Stimulated activated CD4-positive, alpha-beta T cell treated with anti-CD3 and anti-CD28 coated beads, Interleukin-2, amount 100 ng/mL, for 24 hours (primary cell): ENCODE measurements around the gene SFRP5.

ENCODE experiments used
- DNase-seq, 2 donors: peaks; one replicate each; pipeline ENCODE4 v3.0.0-alpha.2; 2020

Gene SFRP5

GRCh38 chr10:97734021-97734420, 37.8 kb downstream of the SFRP5 start:
- DNase-seq: no peak

DNA sequence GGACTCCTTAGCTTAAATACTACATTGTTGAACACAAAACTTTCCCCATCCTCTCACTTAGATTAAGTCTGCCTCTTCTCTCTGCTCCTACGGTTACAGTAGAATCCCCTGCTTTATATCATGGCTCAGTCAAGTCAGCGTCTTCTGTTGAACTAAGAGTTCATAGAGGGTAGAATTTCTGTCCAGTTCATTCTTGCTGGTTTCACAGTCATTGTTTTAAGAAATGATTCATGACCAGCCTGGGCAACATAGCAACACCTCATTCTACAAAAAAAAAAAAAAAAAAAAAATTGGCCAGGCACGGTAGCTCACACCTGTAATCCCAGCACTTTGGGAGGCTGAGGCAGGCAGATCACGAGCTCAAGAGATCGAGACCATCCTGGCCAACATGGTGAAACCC, 38.5 kb downstream of the SFRP5 start:
- no peak for DNase-seq

- DNase-seq: no peak
Observed at GRCh38 chr10:97732052-97732359, 39.8 kb downstream of the SFRP5 start.

DNA sequence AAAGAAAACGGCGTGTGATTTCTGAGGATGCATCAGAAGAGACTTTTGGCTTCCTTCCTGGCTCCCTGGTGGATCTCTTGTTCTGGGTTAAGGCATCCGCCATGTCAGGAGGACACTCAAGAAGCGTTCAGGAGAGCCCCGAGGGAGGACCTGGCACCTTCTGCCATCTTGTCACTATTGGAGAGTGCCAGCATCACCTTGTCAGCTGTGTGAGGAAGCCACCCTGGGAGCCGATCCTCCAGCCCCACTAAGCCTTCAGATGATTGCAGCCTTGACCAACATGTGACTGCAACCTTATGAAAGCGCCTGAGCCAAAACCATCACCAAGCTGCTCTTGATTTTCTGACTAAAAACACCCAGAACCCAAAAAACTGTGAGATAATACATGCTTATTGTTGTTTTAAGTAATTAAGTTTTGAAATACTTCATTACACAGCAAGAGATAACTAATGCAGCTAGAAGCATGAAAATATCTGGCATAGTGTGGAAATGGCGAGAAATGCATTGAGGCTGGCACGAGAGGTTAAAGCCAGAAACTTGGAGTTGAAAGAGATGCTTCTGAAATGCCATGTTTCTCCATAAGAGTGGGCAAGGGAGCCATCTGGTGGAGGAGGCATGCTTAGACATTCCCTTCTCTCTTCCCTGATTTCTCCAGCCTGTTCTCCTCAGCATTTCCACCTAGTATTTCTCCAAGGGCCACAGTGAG, 40.3 kb downstream of the SFRP5 start:
- peak; percentile 54 to 67 for DNase-seq

DNA sequence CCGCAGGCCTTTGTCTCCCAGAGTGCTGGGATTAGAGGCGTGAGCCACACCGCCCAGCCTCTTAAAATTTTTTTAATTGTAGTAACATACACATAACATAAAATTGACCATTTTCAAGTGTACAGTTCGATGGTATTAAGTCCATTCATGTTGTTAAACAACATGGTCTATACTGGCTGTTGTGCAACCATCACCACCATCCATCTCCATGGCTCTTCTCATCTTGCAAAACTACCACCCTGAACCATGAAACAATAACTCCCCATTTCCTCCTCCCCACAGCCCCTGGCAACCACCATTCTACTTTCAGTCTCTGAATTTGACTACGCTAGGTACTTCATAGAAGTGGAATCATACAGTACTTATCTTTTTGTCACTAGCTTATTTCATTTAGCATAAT, 42.8 kb downstream of the SFRP5 start:
- DNase-seq: no peak

DNA sequence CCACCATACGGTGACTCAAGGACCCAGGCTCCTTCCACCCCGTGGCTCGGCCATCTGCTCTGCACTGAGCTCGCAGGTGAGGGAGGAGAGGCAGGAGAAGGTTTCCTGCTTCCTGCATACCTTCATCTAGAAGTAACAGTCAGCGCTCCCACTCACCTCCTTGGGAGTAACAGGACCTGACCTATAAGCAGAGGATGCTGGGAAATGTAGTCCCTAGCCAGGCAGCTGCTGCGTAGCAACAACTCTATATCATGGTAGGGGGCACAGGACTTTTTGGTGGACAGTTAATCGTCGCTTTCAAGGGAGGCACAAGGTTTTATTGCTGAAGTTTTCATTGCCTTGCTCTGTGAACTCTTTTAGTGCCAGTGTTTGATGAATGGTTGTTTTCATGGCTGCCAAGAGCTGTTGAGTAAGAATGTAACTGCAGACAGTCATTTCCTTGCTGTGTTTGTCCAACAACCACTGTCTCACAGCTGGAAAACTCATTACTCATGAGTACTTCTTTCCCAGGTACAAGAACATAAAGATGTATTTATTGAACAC, 45.1 kb downstream of the SFRP5 start:
- DNase-seq: no peak

- DNase-seq: no peak
Observed at GRCh38 chr10:97724341-97724941, 47.4 kb downstream of the SFRP5 start.

GRCh38 chr10:97723001-97723400, 48.8 kb downstream of the SFRP5 start:
- no peak for DNase-seq

GRCh38 chr10:97721871-97722780, 49.7 kb downstream of the SFRP5 start:
- no peak for DNase-seq

DNA sequence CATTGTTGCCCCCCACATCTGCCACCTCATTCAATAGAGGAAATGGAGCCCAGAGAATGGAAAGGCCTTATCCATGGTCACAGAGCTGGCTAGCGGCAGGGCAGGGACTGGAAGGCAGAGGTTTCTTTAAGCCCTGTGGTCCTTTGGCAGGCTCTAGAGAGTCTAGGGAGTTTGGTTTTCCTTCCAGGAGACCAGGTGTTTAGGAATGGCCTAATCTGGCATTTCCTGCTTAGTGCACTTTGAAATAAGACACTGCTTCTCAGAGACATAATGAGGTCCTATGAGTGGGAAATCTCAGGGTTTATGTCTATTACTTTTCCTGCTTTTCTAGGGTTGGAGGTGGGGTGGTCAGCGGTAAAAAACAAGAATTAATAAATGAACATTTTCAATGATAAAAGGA, 52.2 kb downstream of the SFRP5 start:
- no peak for DNase-seq

- DNase-seq: no peak
Observed at GRCh38 chr10:97718659-97719142, 53.1 kb downstream of the SFRP5 start.

DNA sequence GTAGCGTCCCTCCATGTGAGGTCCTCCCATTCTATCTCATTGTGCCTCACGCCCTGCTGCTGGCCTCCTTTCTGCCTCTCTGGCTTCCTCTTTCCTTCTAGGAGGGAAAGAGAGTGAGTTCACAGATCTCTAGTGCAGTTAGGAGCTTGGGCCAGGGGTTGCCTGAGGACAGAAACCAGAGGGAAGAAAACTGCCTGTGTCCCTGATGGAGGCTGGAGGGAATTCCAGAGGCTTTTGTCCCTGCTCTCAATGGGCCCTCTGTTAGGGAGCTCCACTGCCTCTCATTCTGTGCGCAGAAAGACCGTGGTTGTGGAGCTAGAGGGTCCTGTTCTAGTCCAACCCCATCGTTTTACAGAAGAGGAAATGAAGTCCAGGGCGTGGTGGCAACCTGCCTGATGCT, 53.6 kb downstream of the SFRP5 start:
- no peak for DNase-seq

DNA sequence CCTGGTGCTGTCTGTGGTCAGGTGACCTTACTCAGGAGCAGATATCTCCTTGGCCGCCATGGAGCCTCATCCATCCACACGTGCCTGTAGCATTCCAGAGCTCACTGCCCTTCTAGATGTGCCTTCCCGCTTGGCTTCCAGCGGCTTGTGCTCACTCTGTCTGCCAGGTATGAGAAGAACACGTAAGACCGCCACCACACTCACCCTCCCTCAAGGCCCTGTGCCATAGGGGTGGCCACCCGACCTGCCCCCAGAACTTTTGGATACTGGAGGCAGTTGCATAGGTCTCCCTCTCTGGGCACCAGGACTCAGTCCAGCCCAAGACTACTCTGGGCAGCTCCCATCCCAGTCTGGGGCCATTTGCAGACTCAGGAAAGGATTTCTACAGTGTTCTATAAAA, 54.2 kb downstream of the SFRP5 start:
- DNase-seq: no peak
